SK-N-SH (cell line): ENCODE results near the gene CDH19. TPM values are rescaled to one million over a fixed set of nuclear protein-coding genes. Genes with fewer than 3 reads are reported as not detected.

Experiments
- CTCF ChIA-PET: fragments of 300-600, 350-600 bp; formaldehyde crosslinking; extraction: SDS; loops from one replicate; lab custom pipeline; 2021; lab: Yijun Ruan, JAX
- POLR2A ChIA-PET: fragments of 350-600 bp; sonication (Branson Sonifier 250); formaldehyde crosslinking; extraction: SDS; loops from one replicate; lab custom pipeline; 2020; ENCODE audit warnings: antibody characterized with exemption, inconsistent platforms; lab: Yijun Ruan, JAX
- DNase-seq: peaks from one replicate; pipeline ENCODE4 v3.0.0; 2012
- H2AFZ ChIP-seq: fragments of 200-600 bp; sonication (generic); 2 replicates; pipeline ENCODE4 v1.8.1; 2016; ENCODE audit warnings: antibody characterized with exemption, mild to moderate bottlenecking, low read depth
- H3F3A ChIP-seq: fragments of 200-600 bp; sonication (generic); replicated peaks from 2 replicates; pipeline ENCODE3; 2016; ENCODE audit warnings: antibody characterized with exemption, mild to moderate bottlenecking; ENCODE audit not compliant: insufficient read depth
- H3K27ac ChIP-seq, 2 experiments: fragments of 200-500 bp in 1 of 2; fragments of 200-600 bp in 1 of 2; sonication (Bioruptor generic) in 1 of 2; sonication (generic), shearing (Covaris generic) in 1 of 2; 2 replicates each; pipeline versions ENCODE4 v1.5.1 to v1.6.1; 2014 to 2016; ENCODE audit warnings: low read depth in 2 of 2, inconsistent platforms in 1 of 2, low read length in 1 of 2, mild to moderate bottlenecking in 1 of 2, mixed read lengths in 1 of 2
- H3K27me3 ChIP-seq: fragments of 200-600 bp; sonication (generic), shearing (Covaris generic); 2 replicates; pipeline ENCODE4 v1.6.1; 2016; ENCODE audit warnings: mixed run types; ENCODE audit not compliant: insufficient read depth
- H3K36me3 ChIP-seq, 2 experiments: fragments of 200-500 bp in 1 of 2; fragments of 200-600 bp in 1 of 2; sonication (Bioruptor generic) in 1 of 2; sonication (generic) in 1 of 2; replicated peaks in 1 of 2; 2 replicates each; pipeline versions ENCODE3 to v1.5.1; 2014 to 2016; ENCODE audit warnings: low read length in 1 of 2, mild to moderate bottlenecking in 1 of 2; ENCODE audit not compliant: insufficient read depth in 2 of 2, control insufficient read depth in 1 of 2
- H3K4me1 ChIP-seq, 2 experiments: fragments of 200-500 bp in 1 of 2; fragments of 200-600 bp in 1 of 2; sonication (Bioruptor generic) in 1 of 2; sonication (generic), shearing (Covaris generic) in 1 of 2; 2 replicates each; pipeline versions ENCODE4 v1.5.1 to v1.6.1; 2014 to 2016; ENCODE audit warnings: low read depth in 1 of 2, low read length in 1 of 2, mixed run types in 1 of 2; ENCODE audit not compliant: insufficient read depth in 2 of 2, control insufficient read depth in 1 of 2
- H3K4me2 ChIP-seq: fragments of 200-600 bp; sonication (generic), shearing (Covaris generic); 2 replicates; pipeline ENCODE4 v1.6.1; 2017; ENCODE audit warnings: mixed run types
- H3K4me3 ChIP-seq, 2 experiments: fragments of 200-500 bp in 1 of 2; fragments of 200-600 bp in 1 of 2; sonication (Bioruptor generic) in 1 of 2; sonication (generic), shearing (Covaris generic) in 1 of 2; 2 replicates each; pipeline versions ENCODE4 v1.5.1 to v1.8.1; 2014 to 2016; ENCODE audit warnings: low read depth in 2 of 2, inconsistent platforms in 1 of 2, low read length in 1 of 2, mild to moderate bottlenecking in 1 of 2, mixed read lengths in 1 of 2, moderate library complexity in 1 of 2
- H3K79me2 ChIP-seq: fragments of 200-600 bp; sonication (generic); 2 replicates; pipeline ENCODE4 v1.8.1; 2017; ENCODE audit warnings: mild to moderate bottlenecking; ENCODE audit not compliant: insufficient read depth
- H3K9ac ChIP-seq: fragments of 200-600 bp; sonication (generic); 2 replicates; pipeline ENCODE4 v1.6.1; 2017; ENCODE audit warnings: mixed run types
- H3K9me2 ChIP-seq: fragments of 200-600 bp; sonication (generic); 2 replicates; pipeline ENCODE4 v1.6.1; 2017; ENCODE audit warnings: mixed run types
- H3K9me3 ChIP-seq: fragments of 200-600 bp; sonication (generic); 2 replicates; pipeline ENCODE4 v1.6.1; 2017; ENCODE audit warnings: mixed run types, mild to moderate bottlenecking, moderate library complexity
- H4K20me1 ChIP-seq: fragments of 200-600 bp; sonication (generic); 2 replicates; pipeline ENCODE4 v1.6.1; 2017; ENCODE audit warnings: mild to moderate bottlenecking, mixed run types; ENCODE audit not compliant: insufficient read depth
- EP300 ChIP-seq, 2 experiments: IDR thresholded peaks; 2 replicates each; pipeline versions ENCODE4 v1.4.0 to v1.6.1; 2012; ENCODE audit warnings: borderline replicate concordance in 1 of 2, low read depth in 1 of 2, low read length in 1 of 2
- EZH2phosphoT487 ChIP-seq: fragments of 200-600 bp; sonication (generic); IDR thresholded peaks from 2 replicates; pipeline ENCODE4 v1.6.1; 2017; ENCODE audit warnings: low read depth, mixed run types, mild to moderate bottlenecking, antibody characterized with exemption, moderate library complexity, borderline replicate concordance
- FOXJ3 ChIP-seq: sonication (generic); formaldehyde crosslinking; IDR thresholded peaks from 2 replicates; pipeline ENCODE4 v1.5.1; 2020; ENCODE audit warnings: mild to moderate bottlenecking, missing genetic modification reagents
- GABPA ChIP-seq: IDR thresholded peaks from 2 replicates; pipeline ENCODE4 v1.4.0; 2012; ENCODE audit warnings: low read depth, mild to moderate bottlenecking
- GATA2 ChIP-seq: sonication (generic); formaldehyde crosslinking; IDR thresholded peaks from 2 replicates; pipeline ENCODE4 v1.5.0; 2020; ENCODE audit warnings: mild to moderate bottlenecking, missing genetic modification reagents
- JUND ChIP-seq: IDR thresholded peaks from 2 replicates; pipeline ENCODE4 v1.4.0; 2012
- MAX ChIP-seq: IDR thresholded peaks from 2 replicates; pipeline ENCODE4 v1.4.0; 2012; ENCODE audit warnings: low read depth
- MEF2A ChIP-seq: IDR thresholded peaks from 2 replicates; pipeline ENCODE4 v1.4.0; 2012; ENCODE audit warnings: low read depth, borderline replicate concordance
- MXI1 ChIP-seq: IDR thresholded peaks from 2 replicates; pipeline ENCODE4 v1.6.1; 2012; ENCODE audit warnings: mild to moderate bottlenecking, low read depth, low read length, improper control_type of control experiment
- NFIC ChIP-seq: IDR thresholded peaks from 2 replicates; pipeline ENCODE4 v1.4.0; 2012; ENCODE audit warnings: borderline replicate concordance
- NRF1 ChIP-seq: IDR thresholded peaks from 2 replicates; pipeline ENCODE4 v1.6.1; 2012; ENCODE audit warnings: low read depth, mild to moderate bottlenecking, low read length
- RAD21 ChIP-seq: IDR thresholded peaks from 2 replicates; pipeline ENCODE4 v1.6.1; 2012; ENCODE audit warnings: mild to moderate bottlenecking, low read length
- RFX5 ChIP-seq: IDR thresholded peaks from 2 replicates; pipeline ENCODE4 v1.6.1; 2012; ENCODE audit warnings: mild to moderate bottlenecking, improper control_type of control experiment, low read length
- TEAD4 ChIP-seq: IDR thresholded peaks from 2 replicates; pipeline ENCODE4 v1.4.0; 2012; ENCODE audit warnings: mild to moderate bottlenecking, borderline replicate concordance; ENCODE audit not compliant: insufficient read depth
- USF1 ChIP-seq: IDR thresholded peaks from 2 replicates; pipeline ENCODE4 v1.4.0; 2012; ENCODE audit warnings: low read depth, borderline replicate concordance
- USF2 ChIP-seq: fragments of 150-350 bp; IDR thresholded peaks from 2 replicates; pipeline ENCODE4 v1.6.1; 2017; ENCODE audit warnings: antibody characterized with exemption, low read length, low read depth, borderline replicate concordance
- WGBS: methylation state at CpG from one replicate; pipeline ENCODE4 v1.1.6; 2017; ENCODE audit warnings: low lambda C conversion rate; 5-methylcytosine and 5-hydroxymethylcytosine counted together
- polyA plus RNA-seq, 3 experiments: library from polyadenylated mRNA; depleted of rRNA; stranded (reverse); fragments of >200 nt; gene quantifications; 2 replicates each; pipeline ENCODE4 v1.2.3, GENCODE V29; 2012
- TF ChIP-seq, protein P1 (sequence below): fragments of 150-350 bp; IDR thresholded peaks from 2 replicates; pipeline ENCODE4 v1.6.1; 2016; ENCODE audit warnings: mild to moderate bottlenecking, low read depth, low read length
- TF ChIP-seq, protein P2 (sequence below): IDR thresholded peaks from 2 replicates; pipeline ENCODE4 v1.4.0; 2012; ENCODE audit warnings: low read depth, borderline replicate concordance

The CDH19 gene
- polyA plus RNA-seq, 1 of the 3 experiments (the other 2 are of a cell fraction): not detected

- Histone ChIP-seq H3K9me3 (no peaks in the 10 kb centered on the region), H3K9me2 (no peaks in the 10 kb centered on the region), H3K4me3 (no peak overlapping the region), H3K27me3 (no peaks in the 10 kb centered on the region), H3K79me2 (no peaks in the 10 kb centered on the region), H3K9ac (no peak overlapping the region), H3K36me3 (no peaks in the 10 kb centered on the region), H4K20me1 (no peaks in the 10 kb centered on the region), H2AFZ (no peak overlapping the region), H3K4me2 (no peak overlapping the region), H3F3A (no peaks in the 10 kb centered on the region), H3K4me1 (no peaks in the 10 kb centered on the region), H3K27ac (no peak overlapping the region)
- no peak for DNase-seq
- TF ChIP-seq JUND (no peak), FOXJ3 (CRISPR knock-in tag) (no peak), EZH2phosphoT487 (no peak), RFX5 (no peak), RAD21 (no peak), MEF2A (no peak), EP300 (IDR thresholded peaks at IDR 0.05; ENCODE audit: borderline replicate concordance in 1 of 2, low read depth in 1 of 2, low read length in 1 of 2) (no peak)
- CTCF ChIA-PET: interaction anchor here (1.2 kb wide), 1 partner anchor 9 kb away, joined by 3 read pairs; no protein-coding TSS in a partner anchor
- POLR2A ChIA-PET: no interaction called here
- WGBS: 4% methylated on average over 3 of the region's 3 CpGs
These were observed 142.5 kb downstream of the CDH19 start for GRCh38 chr18:66461344-66461743.

DNA sequence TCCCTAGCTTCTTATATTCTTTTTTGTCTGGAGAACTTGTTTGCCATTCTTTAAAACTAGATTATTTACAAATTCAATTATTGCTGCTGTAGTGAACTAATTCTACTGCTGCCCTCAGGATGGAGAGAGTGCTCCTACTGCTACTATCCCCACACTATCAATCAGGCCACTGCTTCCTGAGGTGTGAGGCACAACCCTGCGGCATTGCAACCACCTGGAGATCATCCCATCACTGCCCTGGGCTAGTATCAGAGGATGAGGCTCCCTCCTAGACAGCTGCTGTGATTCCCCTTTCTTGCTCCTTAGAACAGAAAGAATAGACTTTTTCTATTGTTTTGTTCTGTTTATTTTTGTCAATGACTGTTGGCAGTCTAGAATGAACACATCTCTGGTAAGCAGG is 146.6 kb downstream of the CDH19 start:
- Histone ChIP-seq H3K4me3 (no peak overlapping the region), H3K27me3 (no peaks in the 10 kb centered on the region), H4K20me1 (no peaks in the 10 kb centered on the region), H3K9ac (no peak overlapping the region), H3K9me2 (no peaks in the 10 kb centered on the region), H3K36me3 (no peaks in the 10 kb centered on the region), H3K4me1 (no peaks in the 10 kb centered on the region), H3K27ac (no peak overlapping the region), H2AFZ (no peak overlapping the region), H3K9me3 (no peaks in the 10 kb centered on the region), H3F3A (no peaks in the 10 kb centered on the region), H3K4me2 (no peak overlapping the region), H3K79me2 (no peaks in the 10 kb centered on the region)
- 15% methylated on average over 1 of the region's 1 CpG for WGBS
- no peak for TF ChIP-seq NFIC
- TF ChIP-seq TEAD4: no peak
- no peak for TF ChIP-seq USF1
- TF ChIP-seq USF2: no peak
- no peak for TF ChIP-seq FOXJ3 (CRISPR knock-in tag)
- no peak for TF ChIP-seq MAX
- TF ChIP-seq NRF1: no peak
- TF ChIP-seq, protein P1, sequence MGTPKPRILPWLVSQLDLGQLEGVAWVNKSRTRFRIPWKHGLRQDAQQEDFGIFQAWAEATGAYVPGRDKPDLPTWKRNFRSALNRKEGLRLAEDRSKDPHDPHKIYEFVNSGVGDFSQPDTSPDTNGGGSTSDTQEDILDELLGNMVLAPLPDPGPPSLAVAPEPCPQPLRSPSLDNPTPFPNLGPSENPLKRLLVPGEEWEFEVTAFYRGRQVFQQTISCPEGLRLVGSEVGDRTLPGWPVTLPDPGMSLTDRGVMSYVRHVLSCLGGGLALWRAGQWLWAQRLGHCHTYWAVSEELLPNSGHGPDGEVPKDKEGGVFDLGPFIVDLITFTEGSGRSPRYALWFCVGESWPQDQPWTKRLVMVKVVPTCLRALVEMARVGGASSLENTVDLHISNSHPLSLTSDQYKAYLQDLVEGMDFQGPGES: no peak
- TF ChIP-seq MXI1: no peak
- TF ChIP-seq, protein P2, sequence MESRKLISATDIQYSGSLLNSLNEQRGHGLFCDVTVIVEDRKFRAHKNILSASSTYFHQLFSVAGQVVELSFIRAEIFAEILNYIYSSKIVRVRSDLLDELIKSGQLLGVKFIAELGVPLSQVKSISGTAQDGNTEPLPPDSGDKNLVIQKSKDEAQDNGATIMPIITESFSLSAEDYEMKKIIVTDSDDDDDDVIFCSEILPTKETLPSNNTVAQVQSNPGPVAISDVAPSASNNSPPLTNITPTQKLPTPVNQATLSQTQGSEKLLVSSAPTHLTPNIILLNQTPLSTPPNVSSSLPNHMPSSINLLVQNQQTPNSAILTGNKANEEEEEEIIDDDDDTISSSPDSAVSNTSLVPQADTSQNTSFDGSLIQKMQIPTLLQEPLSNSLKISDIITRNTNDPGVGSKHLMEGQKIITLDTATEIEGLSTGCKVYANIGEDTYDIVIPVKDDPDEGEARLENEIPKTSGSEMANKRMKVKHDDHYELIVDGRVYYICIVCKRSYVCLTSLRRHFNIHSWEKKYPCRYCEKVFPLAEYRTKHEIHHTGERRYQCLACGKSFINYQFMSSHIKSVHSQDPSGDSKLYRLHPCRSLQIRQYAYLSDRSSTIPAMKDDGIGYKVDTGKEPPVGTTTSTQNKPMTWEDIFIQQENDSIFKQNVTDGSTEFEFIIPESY: no peak
- no peak for TF ChIP-seq GABPA
- TF ChIP-seq GATA2 (CRISPR knock-in tag): no peak
- no peak for TF ChIP-seq RAD21
- ChIA-PET CTCF (no interaction called here), POLR2A (no interaction called here)
- DNase-seq: no peak
